HepG2 (cell line): ENCODE results near the gene TXNDC11. TPM values are rescaled to one million over a fixed set of nuclear protein-coding genes. Genes with fewer than 3 reads are reported as not detected.

Experiments
- AHR ChIP-seq: IDR thresholded peaks from 2 replicates; pipeline ENCODE4 v1.6.1; 2018; ENCODE audit warnings: missing genetic modification reagents, missing compliant biosample characterization
- ARNTL ChIP-seq: sonication (generic); formaldehyde crosslinking; IDR thresholded peaks from 2 replicates; pipeline ENCODE4 v1.4.0; 2020; ENCODE audit warnings: mild to moderate bottlenecking, missing genetic modification reagents
- ATF4 ChIP-seq, 2 experiments: fragments of 450-650 bp in 1 of 2; sonication (generic) in 1 of 2; formaldehyde crosslinking; IDR thresholded peaks; 2 replicates each; pipeline versions ENCODE4 v1.5.0 to v1.8.0; 2020 to 2022; ENCODE audit warnings: mild to moderate bottlenecking in 1 of 2, missing genetic modification reagents in 1 of 2
- CC2D1A ChIP-seq: sonication (generic); formaldehyde crosslinking; IDR thresholded peaks from 2 replicates; pipeline ENCODE4 v1.8.1; 2023; ENCODE audit warnings: mild to moderate bottlenecking, missing genetic modification reagents
- DR1 ChIP-seq: sonication (generic); formaldehyde crosslinking; IDR thresholded peaks from 2 replicates; pipeline ENCODE4 v1.8.0; 2021; ENCODE audit warnings: mild to moderate bottlenecking, missing genetic modification reagents, inconsistent platforms
- ELF3 ChIP-seq: IDR thresholded peaks from 2 replicates; pipeline ENCODE4 v1.6.1; 2016; ENCODE audit warnings: missing genetic modification reagents, missing compliant biosample characterization
- NFYC ChIP-seq: IDR thresholded peaks from 2 replicates; pipeline ENCODE4 v1.6.1; 2016; ENCODE audit warnings: missing genetic modification reagents, missing compliant biosample characterization
- RBM22 ChIP-seq: fragments of 200-400 bp; formaldehyde crosslinking; optimal IDR thresholded peaks from 2 replicates; pipeline ENCODE3; 2017; ENCODE audit warnings: mild to moderate bottlenecking, low read length, moderate library complexity
- SP1 ChIP-seq, 2 experiments: fragments of 450-650 bp in 1 of 2; sonication (generic) in 1 of 2; formaldehyde crosslinking in 1 of 2; IDR thresholded peaks; 2 replicates each; pipeline versions ENCODE4 v1.4.0 to v1.6.1; 2016 to 2020; ENCODE audit warnings: missing genetic modification reagents in 1 of 2
- THAP9 ChIP-seq: sonication (generic); formaldehyde crosslinking; IDR thresholded peaks from 2 replicates; pipeline ENCODE4; 2020; ENCODE audit warnings: missing genetic modification reagents, mild to moderate bottlenecking, borderline replicate concordance
- ZBTB39 ChIP-seq: sonication (generic); formaldehyde crosslinking; IDR thresholded peaks from 2 replicates; pipeline ENCODE4 v1.5.0; 2020; ENCODE audit warnings: missing genetic modification reagents
- ZFP41 ChIP-seq: sonication (generic); formaldehyde crosslinking; IDR thresholded peaks from 2 replicates; pipeline ENCODE4 v1.4.0; 2020; ENCODE audit warnings: mild to moderate bottlenecking, missing genetic modification reagents, borderline replicate concordance
- ZFP90 ChIP-seq: sonication (generic); formaldehyde crosslinking; IDR thresholded peaks from 2 replicates; pipeline ENCODE4 v1.8.0; 2022; ENCODE audit warnings: missing genetic modification reagents, mild to moderate bottlenecking, inconsistent platforms, borderline replicate concordance
- ZFYVE20 ChIP-seq: sonication (generic); formaldehyde crosslinking; IDR thresholded peaks from 2 replicates; pipeline ENCODE4 v1.8.0; 2023; ENCODE audit warnings: low read depth, mild to moderate bottlenecking, moderate library complexity, missing genetic modification reagents, borderline replicate concordance
- ZNF225 ChIP-seq: sonication (generic); formaldehyde crosslinking; IDR thresholded peaks from 2 replicates; pipeline ENCODE4 v1.4.0; 2020; ENCODE audit warnings: mild to moderate bottlenecking, missing genetic modification reagents
- ZNF34 ChIP-seq: sonication (generic); formaldehyde crosslinking; IDR thresholded peaks from 2 replicates; pipeline ENCODE4 v1.4.0; 2020; ENCODE audit warnings: mild to moderate bottlenecking, missing genetic modification reagents, borderline replicate concordance
- ZNF605 ChIP-seq: sonication (generic); formaldehyde crosslinking; IDR thresholded peaks from 2 replicates; pipeline ENCODE4 v1.8.0; 2022; ENCODE audit warnings: mild to moderate bottlenecking, missing genetic modification reagents
- ZNF644 ChIP-seq: IDR thresholded peaks from 2 replicates; pipeline ENCODE4 v1.6.1; 2016; ENCODE audit warnings: low read depth
- ZNF674 ChIP-seq: sonication (generic); formaldehyde crosslinking; IDR thresholded peaks from 2 replicates; pipeline ENCODE4 v1.5.0; 2020; ENCODE audit warnings: low read depth, mild to moderate bottlenecking, missing genetic modification reagents
- ZNF7 ChIP-seq: IDR thresholded peaks from 2 replicates; pipeline ENCODE4 v1.6.1; 2016; ENCODE audit warnings: missing biosample characterization, missing genetic modification reagents
- ZNF841 ChIP-seq: sonication (generic); formaldehyde crosslinking; IDR thresholded peaks from 2 replicates; pipeline ENCODE4 v1.8.1; 2023; ENCODE audit warnings: missing genetic modification reagents, borderline replicate concordance
- ZNF879 ChIP-seq: sonication (generic); formaldehyde crosslinking; IDR thresholded peaks from 2 replicates; pipeline ENCODE4 v1.8.1; 2023; ENCODE audit warnings: missing genetic modification reagents
- polyA plus RNA-seq, 8 experiments: library from polyadenylated mRNA; depleted of rRNA in 3 of 8; stranded (reverse) in 7 of 8; unstranded in 1 of 8; fragments of >200 nt; fragmentation: Illumina TruSeq in 4 of 8; extraction: Trizol in 4 of 8; gene quantifications; 2 replicates each; pipeline versions ENCODE4 v1.2.1 to v1.2.3, GENCODE V29; 2011 to 2016; ENCODE audit warnings: low read depth in 4 of 8, missing spikeins in 1 of 8, mixed read lengths in 1 of 8; ENCODE audit not compliant: insufficient read depth in 1 of 8
- total RNA-seq, 5 experiments: library from RNA; depleted of rRNA; stranded (reverse); fragments of >200 nt; fragmentation: Illumina TruSeq; extraction: Trizol; gene quantifications; 2 replicates each; pipeline ENCODE4 v1.2.3, GENCODE V29; 2016; ENCODE audit warnings: low read depth in 1 of 5
- TF ChIP-seq, protein P1 (sequence below): sonication (generic); formaldehyde crosslinking; IDR thresholded peaks from 2 replicates; pipeline ENCODE4 v1.8.0; 2022; ENCODE audit warnings: mild to moderate bottlenecking, missing genetic modification reagents, borderline replicate concordance

The TXNDC11 gene
- total and polyA plus RNA-seq, 2 of the 13 experiments (the other 11 are each of a cell fraction or from before 2014, with no cell fraction given) = 74.9 to 123 TPM

GRCh38 chr16:11748404-11749254 is 6.0 kb upstream of the TXNDC11 start (continued):
- TF ChIP-seq NFYC (no peak), AHR (no peak), SP1 (IDR thresholded peaks at IDR 0.05) (no peak), SP1 (CRISPR knock-in tag; IDR thresholded peaks at IDR 0.05) (no peak), ATF4 (CRISPR knock-in tag; IDR thresholded peaks at IDR 0.05) (peak; percentile 25 to 63; a peak in 2 of 4 replicates), ZNF841 (no peak), ZNF7 (CRISPR knock-in tag) (peak; percentile 91), ZNF605 (no peak), ARNTL (CRISPR knock-in tag) (no peak), RBM22 (no peak), ELF3 (no peak), ZFP90 (CRISPR knock-in tag) (peak; percentile 91), ZFYVE20 (no peak), ZNF225 (0 out of 2 replicates have a peak, but pooled peaks have one; percentile 15), ZNF34 (no peak), ZNF644 (CRISPR knock-in tag) (no peak), CC2D1A (CRISPR knock-in tag) (no peak), ZNF674 (CRISPR knock-in tag) (no peak), ZBTB39 (CRISPR knock-in tag) (peak; percentile 76; the same call in 1 of the 2 replicates), ZNF879 (CRISPR knock-in tag) (no peak), DR1 (CRISPR knock-in tag) (no peak), THAP9 (CRISPR knock-in tag) (no peak), ZFP41 (CRISPR knock-in tag) (no peak)
- TF ChIP-seq, protein P1, sequence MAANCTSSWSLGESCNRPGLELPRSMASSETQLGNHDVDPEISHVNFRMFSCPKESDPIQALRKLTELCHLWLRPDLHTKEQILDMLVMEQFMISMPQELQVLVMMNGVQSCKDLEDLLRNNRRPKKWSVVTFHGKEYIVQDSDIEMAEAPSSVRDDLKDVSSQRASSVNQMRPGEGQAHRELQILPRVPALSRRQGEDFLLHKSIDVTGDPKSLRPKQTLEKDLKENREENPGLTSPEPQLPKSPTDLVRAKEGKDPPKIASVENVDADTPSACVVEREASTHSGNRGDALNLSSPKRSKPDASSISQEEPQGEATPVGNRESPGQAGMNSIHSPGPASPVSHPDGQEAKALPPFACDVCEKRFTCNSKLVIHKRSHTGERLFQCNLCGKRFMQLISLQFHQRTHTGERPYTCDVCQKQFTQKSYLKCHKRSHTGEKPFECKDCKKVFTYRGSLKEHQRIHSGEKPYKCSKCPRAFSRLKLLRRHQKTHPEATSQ (CRISPR knock-in tag) = no peak
